GM12878 (cell line): ENCODE data around the gene DISP3.

Experiments
- BCL11A ChIP-seq: IDR thresholded peaks from 2 replicates; pipeline ENCODE4 v1.6.1; 2011; ENCODE audit warnings: low read depth, low read length
- BRCA1 ChIP-seq: IDR thresholded peaks from 2 replicates; pipeline ENCODE4 v1.6.1; 2011; ENCODE audit warnings: low read depth, low read length, improper control_type of control experiment
- CREB1 ChIP-seq: IDR thresholded peaks from 2 replicates; pipeline ENCODE4 v1.6.1; 2012; ENCODE audit warnings: low read depth, mild to moderate bottlenecking, inconsistent platforms
- HDAC2 ChIP-seq: fragments of 200-600 bp; sonication (generic); IDR thresholded peaks from 2 replicates; pipeline ENCODE4 v1.6.1; 2017
- ZNF274 ChIP-seq: IDR thresholded peaks from one replicate; pipeline ENCODE4 v1.8.0; 2011; ENCODE audit not compliant: insufficient read length, insufficient read depth
- TF ChIP-seq, protein P1 (sequence below): fragments of 450-650 bp; formaldehyde crosslinking; IDR thresholded peaks from 2 replicates; pipeline ENCODE4 v1.4.0; 2020; ENCODE audit warnings: mild to moderate bottlenecking, moderate library complexity
- TF ChIP-seq, protein P2 (sequence below), 3 experiments: IDR thresholded peaks in 2 of 3; conservative IDR thresholded peaks in 1 of 3; 2 replicates each; pipeline ENCODE4 v1.5.1; 2011; ENCODE audit warnings: low read depth in 3 of 3, low read length in 3 of 3, mild to moderate bottlenecking in 3 of 3, control low read depth in 2 of 3, moderate library complexity in 2 of 3, inconsistent platforms in 1 of 3, mixed read lengths in 1 of 3; ENCODE audit not compliant: control insufficient read depth in 2 of 3, insufficient read depth in 1 of 3; ENCODE audit errors: extremely low read depth in 1 of 3

DNA sequence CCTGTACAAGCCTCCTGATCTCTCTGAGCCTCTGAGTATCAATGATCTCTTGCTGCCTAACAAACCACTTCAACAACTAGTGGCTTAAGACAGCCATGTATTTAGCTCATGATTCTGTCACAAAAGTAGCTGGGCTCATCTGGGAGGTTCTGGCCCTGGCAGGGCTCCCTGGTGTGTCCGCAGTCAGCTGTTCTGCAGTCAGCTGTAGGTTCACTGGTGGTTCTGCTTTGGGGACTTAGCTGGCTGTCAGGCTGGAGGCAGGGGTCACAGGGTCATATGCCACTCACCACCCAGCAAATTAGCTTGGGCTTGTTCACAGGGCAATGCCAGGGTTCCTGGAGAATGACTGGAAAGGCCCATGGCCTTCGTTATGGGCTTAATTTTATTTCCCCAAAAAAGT is 64.8 kb downstream of the DISP3 start:
- TF ChIP-seq CREB1 = no peak
- TF ChIP-seq ZNF274 = no peak
- TF ChIP-seq, protein P1, sequence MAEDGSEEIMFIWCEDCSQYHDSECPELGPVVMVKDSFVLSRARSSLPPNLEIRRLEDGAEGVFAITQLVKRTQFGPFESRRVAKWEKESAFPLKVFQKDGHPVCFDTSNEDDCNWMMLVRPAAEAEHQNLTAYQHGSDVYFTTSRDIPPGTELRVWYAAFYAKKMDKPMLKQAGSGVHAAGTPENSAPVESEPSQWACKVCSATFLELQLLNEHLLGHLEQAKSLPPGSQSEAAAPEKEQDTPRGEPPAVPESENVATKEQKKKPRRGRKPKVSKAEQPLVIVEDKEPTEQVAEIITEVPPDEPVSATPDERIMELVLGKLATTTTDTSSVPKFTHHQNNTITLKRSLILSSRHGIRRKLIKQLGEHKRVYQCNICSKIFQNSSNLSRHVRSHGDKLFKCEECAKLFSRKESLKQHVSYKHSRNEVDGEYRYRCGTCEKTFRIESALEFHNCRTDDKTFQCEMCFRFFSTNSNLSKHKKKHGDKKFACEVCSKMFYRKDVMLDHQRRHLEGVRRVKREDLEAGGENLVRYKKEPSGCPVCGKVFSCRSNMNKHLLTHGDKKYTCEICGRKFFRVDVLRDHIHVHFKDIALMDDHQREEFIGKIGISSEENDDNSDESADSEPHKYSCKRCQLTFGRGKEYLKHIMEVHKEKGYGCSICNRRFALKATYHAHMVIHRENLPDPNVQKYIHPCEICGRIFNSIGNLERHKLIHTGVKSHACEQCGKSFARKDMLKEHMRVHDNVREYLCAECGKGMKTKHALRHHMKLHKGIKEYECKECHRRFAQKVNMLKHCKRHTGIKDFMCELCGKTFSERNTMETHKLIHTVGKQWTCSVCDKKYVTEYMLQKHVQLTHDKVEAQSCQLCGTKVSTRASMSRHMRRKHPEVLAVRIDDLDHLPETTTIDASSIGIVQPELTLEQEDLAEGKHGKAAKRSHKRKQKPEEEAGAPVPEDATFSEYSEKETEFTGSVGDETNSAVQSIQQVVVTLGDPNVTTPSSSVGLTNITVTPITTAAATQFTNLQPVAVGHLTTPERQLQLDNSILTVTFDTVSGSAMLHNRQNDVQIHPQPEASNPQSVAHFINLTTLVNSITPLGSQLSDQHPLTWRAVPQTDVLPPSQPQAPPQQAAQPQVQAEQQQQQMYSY (CRISPR knock-in tag) = no peak
- no peak for TF ChIP-seq BRCA1
- no peak for TF ChIP-seq BCL11A
- TF ChIP-seq HDAC2 = no peak
- TF ChIP-seq, protein P2, sequence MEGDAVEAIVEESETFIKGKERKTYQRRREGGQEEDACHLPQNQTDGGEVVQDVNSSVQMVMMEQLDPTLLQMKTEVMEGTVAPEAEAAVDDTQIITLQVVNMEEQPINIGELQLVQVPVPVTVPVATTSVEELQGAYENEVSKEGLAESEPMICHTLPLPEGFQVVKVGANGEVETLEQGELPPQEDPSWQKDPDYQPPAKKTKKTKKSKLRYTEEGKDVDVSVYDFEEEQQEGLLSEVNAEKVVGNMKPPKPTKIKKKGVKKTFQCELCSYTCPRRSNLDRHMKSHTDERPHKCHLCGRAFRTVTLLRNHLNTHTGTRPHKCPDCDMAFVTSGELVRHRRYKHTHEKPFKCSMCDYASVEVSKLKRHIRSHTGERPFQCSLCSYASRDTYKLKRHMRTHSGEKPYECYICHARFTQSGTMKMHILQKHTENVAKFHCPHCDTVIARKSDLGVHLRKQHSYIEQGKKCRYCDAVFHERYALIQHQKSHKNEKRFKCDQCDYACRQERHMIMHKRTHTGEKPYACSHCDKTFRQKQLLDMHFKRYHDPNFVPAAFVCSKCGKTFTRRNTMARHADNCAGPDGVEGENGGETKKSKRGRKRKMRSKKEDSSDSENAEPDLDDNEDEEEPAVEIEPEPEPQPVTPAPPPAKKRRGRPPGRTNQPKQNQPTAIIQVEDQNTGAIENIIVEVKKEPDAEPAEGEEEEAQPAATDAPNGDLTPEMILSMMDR (IDR thresholded peaks at IDR 0.05 in 2 of 3, conservative IDR thresholded peaks at IDR 0.05 in 1 of 3; ENCODE audit: control insufficient read depth in 2 of 3, extremely low read depth in 1 of 3, insufficient read depth in 1 of 3, low read depth in 3 of 3, low read length in 3 of 3) = no peak
